Stimulated activated CD8-positive, alpha-beta memory T cell treated with anti-CD3 and anti-CD28 coated beads, Interleukin-4, amount 100 ng/mL, for 1 hour (primary cell): Measurements from ENCODE around the gene RAP1A.

ENCODE experiments used
- DNase-seq, 2 donors: peaks; one replicate each; pipeline ENCODE4 v3.0.0-alpha.2; 2020; ENCODE audit warnings: low read depth in 2 of 2, low spot score in 1 of 2

Gene RAP1A

GRCh38 chr1:111751906-111752575 lies 132.5 kb downstream of the RAP1A start:
- no peak for DNase-seq

GRCh38 chr1:111754984-111755330 lies 135.4 kb downstream of the RAP1A start:
- no peak for DNase-seq

GRCh38 chr1:111755331-111756123 lies 135.9 kb downstream of the RAP1A start, which contains the start of gene DDX20:
Gene DDX20, plus strand, starts transcription at chr1:111755901. Its CDS starts 24 bp downstream, at chr1:111755925.
- DNase-seq = peak; percentile 81 to 91

- no peak for DNase-seq
Observed at GRCh38 chr1:111756124-111756513, 136.5 kb downstream of the RAP1A start.

GRCh38 chr1:111758373-111758772 lies 138.8 kb downstream of the RAP1A start:
- no peak for DNase-seq

- no peak for DNase-seq
Observed at GRCh38 chr1:111761717-111762116, 142.1 kb downstream of the RAP1A start.

GRCh38 chr1:111762332-111762731 lies 142.7 kb downstream of the RAP1A start:
- DNase-seq = no peak
